ENCODE results near the gene TRMT10C. TPM values are rescaled to one million over a fixed set of nuclear protein-coding genes. Genes with fewer than 3 reads are reported as not detected.

The TRMT10C gene
- total and polyA plus RNA-seq, 2 experiments from 2014 or later = 61.9 to 145 TPM

DNA sequence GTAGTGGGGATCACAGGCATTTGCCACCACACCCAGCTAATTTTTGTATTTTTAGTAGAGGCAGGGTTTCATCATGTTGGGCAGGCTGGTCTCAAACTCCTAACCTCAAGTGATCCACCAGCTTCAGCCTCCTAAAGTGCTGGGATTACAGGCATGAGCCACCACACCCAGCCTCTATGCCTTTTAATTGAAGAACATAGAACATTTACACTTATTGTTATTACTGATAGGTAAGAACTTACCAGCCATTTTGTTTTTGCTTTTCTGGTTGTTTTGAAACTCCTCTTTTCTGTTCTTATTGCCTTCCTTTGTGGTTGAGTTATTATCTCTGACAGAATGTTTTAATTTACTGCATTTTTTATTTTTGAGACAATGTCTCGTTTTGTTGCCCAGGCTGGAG lies 41.5 kb downstream of the TRMT10C start:
- Histone ChIP-seq H3K27ac (ENCODE audit: low read depth) (no peak overlapping the region), H3K79me2 (replicated peaks; ENCODE audit: insufficient read depth) (no peaks in the 10 kb centered on the region), H3K27me3 (ENCODE audit: insufficient read depth) (no peaks in the 10 kb centered on the region), H3F3A (replicated peaks; ENCODE audit: low read depth) (0 out of 2 replicates have a peak, but pooled peaks cover 3% of the 10 kb centered on the region), H2AFZ (no peak overlapping the region), H3K4me1 (ENCODE audit: insufficient read depth) (no peaks in the 10 kb centered on the region), H3K36me3 (ENCODE audit: insufficient read depth) (no peaks in the 10 kb centered on the region), H3K4me2 (no peak overlapping the region), H3K9me2 (ENCODE audit: insufficient read depth) (no peaks in the 10 kb centered on the region), H3K4me3 (no peak overlapping the region), H4K20me1 (replicated peaks; ENCODE audit: insufficient read depth) (no peaks in the 10 kb centered on the region)
- Mint-ChIP-seq H3K27ac (no peak overlapping the region), H3K4me1 (peaks cover 4% of the 10 kb centered on the region; the same call in 1 of the 3 replicates), H3K4me3 (no peak overlapping the region), H3K9me3 (peaks cover 5% of the 10 kb centered on the region; the same call in 2 of the 3 replicates), H3K27me3 (ENCODE audit: insufficient read depth, low read depth, poor library complexity) (peaks cover 2% of the 10 kb centered on the region), H3K36me3 (ENCODE audit: low read depth) (peaks cover 6% of the 10 kb centered on the region; the same call in 1 of the 3 replicates)
- ATAC-seq = no peak
- TF ChIP-seq STAT1 (IDR thresholded peaks at IDR 0.05; ENCODE audit: unreplicated experiment) (no peak), EZH2 (IDR thresholded peaks at IDR 0.05; ENCODE audit: low read depth, unreplicated experiment) (no peak), NANOG (IDR thresholded peaks at IDR 0.05; ENCODE audit: borderline replicate concordance) (no peak), ZNF114 (CRISPR knock-in tag; IDR thresholded peaks at IDR 0.05) (no peak), POLR2AphosphoS5 (IDR thresholded peaks at IDR 0.05; ENCODE audit: low read depth) (no peak), JUNB (IDR thresholded peaks at IDR 0.05; ENCODE audit: unreplicated experiment) (no peak), EZH2phosphoT487 (IDR thresholded peaks at IDR 0.05; ENCODE audit: unreplicated experiment) (no peak), ZNF331 (CRISPR knock-in tag; IDR thresholded peaks at IDR 0.05; ENCODE audit: low read depth) (no peak)
- TF ChIP-seq, protein P1, sequence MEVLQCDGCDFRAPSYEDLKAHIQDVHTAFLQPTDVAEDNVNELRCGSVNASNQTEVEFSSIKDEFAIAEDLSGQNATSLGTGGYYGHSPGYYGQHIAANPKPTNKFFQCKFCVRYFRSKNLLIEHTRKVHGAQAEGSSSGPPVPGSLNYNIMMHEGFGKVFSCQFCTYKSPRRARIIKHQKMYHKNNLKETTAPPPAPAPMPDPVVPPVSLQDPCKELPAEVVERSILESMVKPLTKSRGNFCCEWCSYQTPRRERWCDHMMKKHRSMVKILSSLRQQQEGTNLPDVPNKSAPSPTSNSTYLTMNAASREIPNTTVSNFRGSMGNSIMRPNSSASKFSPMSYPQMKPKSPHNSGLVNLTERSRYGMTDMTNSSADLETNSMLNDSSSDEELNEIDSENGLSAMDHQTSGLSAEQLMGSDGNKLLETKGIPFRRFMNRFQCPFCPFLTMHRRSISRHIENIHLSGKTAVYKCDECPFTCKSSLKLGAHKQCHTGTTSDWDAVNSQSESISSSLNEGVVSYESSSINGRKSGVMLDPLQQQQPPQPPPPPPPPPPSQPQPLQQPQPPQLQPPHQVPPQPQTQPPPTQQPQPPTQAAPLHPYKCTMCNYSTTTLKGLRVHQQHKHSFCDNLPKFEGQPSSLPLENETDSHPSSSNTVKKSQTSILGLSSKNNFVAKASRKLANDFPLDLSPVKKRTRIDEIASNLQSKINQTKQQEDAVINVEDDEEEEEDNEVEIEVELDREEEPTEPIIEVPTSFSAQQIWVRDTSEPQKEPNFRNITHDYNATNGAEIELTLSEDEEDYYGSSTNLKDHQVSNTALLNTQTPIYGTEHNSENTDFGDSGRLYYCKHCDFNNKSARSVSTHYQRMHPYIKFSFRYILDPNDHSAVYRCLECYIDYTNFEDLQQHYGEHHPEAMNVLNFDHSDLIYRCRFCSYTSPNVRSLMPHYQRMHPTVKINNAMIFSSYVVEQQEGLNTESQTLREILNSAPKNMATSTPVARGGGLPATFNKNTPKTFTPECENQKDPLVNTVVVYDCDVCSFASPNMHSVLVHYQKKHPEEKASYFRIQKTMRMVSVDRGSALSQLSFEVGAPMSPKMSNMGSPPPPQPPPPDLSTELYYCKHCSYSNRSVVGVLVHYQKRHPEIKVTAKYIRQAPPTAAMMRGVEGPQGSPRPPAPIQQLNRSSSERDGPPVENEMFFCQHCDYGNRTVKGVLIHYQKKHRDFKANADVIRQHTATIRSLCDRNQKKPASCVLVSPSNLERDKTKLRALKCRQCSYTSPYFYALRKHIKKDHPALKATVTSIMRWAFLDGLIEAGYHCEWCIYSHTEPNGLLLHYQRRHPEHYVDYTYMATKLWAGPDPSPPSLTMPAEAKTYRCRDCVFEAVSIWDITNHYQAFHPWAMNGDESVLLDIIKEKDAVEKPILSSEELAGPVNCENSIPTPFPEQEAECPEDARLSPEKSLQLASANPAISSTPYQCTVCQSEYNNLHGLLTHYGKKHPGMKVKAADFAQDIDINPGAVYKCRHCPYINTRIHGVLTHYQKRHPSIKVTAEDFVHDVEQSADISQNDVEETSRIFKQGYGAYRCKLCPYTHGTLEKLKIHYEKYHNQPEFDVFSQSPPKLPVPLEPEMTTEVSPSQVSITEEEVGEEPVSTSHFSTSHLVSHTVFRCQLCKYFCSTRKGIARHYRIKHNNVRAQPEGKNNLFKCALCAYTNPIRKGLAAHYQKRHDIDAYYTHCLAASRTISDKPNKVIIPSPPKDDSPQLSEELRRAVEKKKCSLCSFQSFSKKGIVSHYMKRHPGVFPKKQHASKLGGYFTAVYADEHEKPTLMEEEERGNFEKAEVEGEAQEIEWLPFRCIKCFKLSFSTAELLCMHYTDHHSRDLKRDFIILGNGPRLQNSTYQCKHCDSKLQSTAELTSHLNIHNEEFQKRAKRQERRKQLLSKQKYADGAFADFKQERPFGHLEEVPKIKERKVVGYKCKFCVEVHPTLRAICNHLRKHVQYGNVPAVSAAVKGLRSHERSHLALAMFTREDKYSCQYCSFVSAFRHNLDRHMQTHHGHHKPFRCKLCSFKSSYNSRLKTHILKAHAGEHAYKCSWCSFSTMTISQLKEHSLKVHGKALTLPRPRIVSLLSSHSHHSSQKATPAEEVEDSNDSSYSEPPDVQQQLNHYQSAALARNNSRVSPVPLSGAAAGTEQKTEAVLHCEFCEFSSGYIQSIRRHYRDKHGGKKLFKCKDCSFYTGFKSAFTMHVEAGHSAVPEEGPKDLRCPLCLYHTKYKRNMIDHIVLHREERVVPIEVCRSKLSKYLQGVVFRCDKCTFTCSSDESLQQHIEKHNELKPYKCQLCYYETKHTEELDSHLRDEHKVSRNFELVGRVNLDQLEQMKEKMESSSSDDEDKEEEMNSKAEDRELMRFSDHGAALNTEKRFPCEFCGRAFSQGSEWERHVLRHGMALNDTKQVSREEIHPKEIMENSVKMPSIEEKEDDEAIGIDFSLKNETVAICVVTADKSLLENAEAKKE (CRISPR knock-in tag; IDR thresholded peaks at IDR 0.05) = no peak
- TF ChIP-seq, protein P2, sequence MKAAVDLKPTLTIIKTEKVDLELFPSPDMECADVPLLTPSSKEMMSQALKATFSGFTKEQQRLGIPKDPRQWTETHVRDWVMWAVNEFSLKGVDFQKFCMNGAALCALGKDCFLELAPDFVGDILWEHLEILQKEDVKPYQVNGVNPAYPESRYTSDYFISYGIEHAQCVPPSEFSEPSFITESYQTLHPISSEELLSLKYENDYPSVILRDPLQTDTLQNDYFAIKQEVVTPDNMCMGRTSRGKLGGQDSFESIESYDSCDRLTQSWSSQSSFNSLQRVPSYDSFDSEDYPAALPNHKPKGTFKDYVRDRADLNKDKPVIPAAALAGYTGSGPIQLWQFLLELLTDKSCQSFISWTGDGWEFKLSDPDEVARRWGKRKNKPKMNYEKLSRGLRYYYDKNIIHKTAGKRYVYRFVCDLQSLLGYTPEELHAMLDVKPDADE (IDR thresholded peaks at IDR 0.05) = no peak
- TF ChIP-seq, protein P3, sequence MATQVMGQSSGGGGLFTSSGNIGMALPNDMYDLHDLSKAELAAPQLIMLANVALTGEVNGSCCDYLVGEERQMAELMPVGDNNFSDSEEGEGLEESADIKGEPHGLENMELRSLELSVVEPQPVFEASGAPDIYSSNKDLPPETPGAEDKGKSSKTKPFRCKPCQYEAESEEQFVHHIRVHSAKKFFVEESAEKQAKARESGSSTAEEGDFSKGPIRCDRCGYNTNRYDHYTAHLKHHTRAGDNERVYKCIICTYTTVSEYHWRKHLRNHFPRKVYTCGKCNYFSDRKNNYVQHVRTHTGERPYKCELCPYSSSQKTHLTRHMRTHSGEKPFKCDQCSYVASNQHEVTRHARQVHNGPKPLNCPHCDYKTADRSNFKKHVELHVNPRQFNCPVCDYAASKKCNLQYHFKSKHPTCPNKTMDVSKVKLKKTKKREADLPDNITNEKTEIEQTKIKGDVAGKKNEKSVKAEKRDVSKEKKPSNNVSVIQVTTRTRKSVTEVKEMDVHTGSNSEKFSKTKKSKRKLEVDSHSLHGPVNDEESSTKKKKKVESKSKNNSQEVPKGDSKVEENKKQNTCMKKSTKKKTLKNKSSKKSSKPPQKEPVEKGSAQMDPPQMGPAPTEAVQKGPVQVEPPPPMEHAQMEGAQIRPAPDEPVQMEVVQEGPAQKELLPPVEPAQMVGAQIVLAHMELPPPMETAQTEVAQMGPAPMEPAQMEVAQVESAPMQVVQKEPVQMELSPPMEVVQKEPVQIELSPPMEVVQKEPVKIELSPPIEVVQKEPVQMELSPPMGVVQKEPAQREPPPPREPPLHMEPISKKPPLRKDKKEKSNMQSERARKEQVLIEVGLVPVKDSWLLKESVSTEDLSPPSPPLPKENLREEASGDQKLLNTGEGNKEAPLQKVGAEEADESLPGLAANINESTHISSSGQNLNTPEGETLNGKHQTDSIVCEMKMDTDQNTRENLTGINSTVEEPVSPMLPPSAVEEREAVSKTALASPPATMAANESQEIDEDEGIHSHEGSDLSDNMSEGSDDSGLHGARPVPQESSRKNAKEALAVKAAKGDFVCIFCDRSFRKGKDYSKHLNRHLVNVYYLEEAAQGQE (IDR thresholded peaks at IDR 0.05; ENCODE audit: unreplicated experiment) = no peak
- TF ChIP-seq, protein P4, sequence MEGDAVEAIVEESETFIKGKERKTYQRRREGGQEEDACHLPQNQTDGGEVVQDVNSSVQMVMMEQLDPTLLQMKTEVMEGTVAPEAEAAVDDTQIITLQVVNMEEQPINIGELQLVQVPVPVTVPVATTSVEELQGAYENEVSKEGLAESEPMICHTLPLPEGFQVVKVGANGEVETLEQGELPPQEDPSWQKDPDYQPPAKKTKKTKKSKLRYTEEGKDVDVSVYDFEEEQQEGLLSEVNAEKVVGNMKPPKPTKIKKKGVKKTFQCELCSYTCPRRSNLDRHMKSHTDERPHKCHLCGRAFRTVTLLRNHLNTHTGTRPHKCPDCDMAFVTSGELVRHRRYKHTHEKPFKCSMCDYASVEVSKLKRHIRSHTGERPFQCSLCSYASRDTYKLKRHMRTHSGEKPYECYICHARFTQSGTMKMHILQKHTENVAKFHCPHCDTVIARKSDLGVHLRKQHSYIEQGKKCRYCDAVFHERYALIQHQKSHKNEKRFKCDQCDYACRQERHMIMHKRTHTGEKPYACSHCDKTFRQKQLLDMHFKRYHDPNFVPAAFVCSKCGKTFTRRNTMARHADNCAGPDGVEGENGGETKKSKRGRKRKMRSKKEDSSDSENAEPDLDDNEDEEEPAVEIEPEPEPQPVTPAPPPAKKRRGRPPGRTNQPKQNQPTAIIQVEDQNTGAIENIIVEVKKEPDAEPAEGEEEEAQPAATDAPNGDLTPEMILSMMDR (conservative IDR thresholded peaks at IDR 0.05; ENCODE audit: low read depth in 2 of 2) = no peak
- DNase-seq (ENCODE audit: low spot score) = no peak
